A549 (cell line): ENCODE data around the gene ANKRD9. TPM values are rescaled to one million over a fixed set of nuclear protein-coding genes. Genes with fewer than 3 reads are reported as not detected.

Experiments used
- ATAC-seq, 2 experiments: fragments of 200-7000 bp in 1 of 2; fragments of >200 bp in 1 of 2; cut with Nextera tagmentation in 1 of 2; cut with Tn5 transposase in 1 of 2; 3 replicates each; pipeline versions ENCODE4 v1.8.0 to v1.9.1; 2018 to 2020; ENCODE audit warnings: mild to moderate bottlenecking in 1 of 2, moderate library complexity in 1 of 2
- CTCF ChIA-PET: fragments of 300-600 bp; sonication (Branson Sonifier 250); formaldehyde crosslinking; extraction: SDS; loops from one replicate; lab custom pipeline; 2021; ENCODE audit warnings: antibody characterized with exemption, inconsistent platforms; lab: Yijun Ruan, JAX
- POLR2A ChIA-PET: fragments of 350-600 bp; formaldehyde crosslinking; extraction: SDS; loops from one replicate; lab custom pipeline; 2021; ENCODE audit warnings: antibody characterized with exemption, inconsistent platforms; lab: Yijun Ruan, JAX
- DNase-seq, 2 experiments: peaks; one replicate each; pipeline versions ENCODE4 v3.0.0 to v3.0.0-alpha.2; 2011 to 2016; ENCODE audit warnings: low read depth in 1 of 2, low spot score in 1 of 2
- FAIRE-seq: peaks from 2 replicates; lab custom pipeline; 2011; peaks lifted over from hg19 to GRCh38; lab: Jason Lieb, UNC
- H3K27ac ChIP-seq, 2 experiments: fragments of >200 bp; sonication (Bioruptor Twin); formaldehyde crosslinking; 3 replicates each; pipeline ENCODE4 v1.5.1; 2016 to 2017
- H3K4me1 ChIP-seq: fragments of >200 bp; sonication (Bioruptor Twin); formaldehyde crosslinking; 3 replicates; pipeline ENCODE4 v1.6.1; 2016
- H3K4me2 ChIP-seq: fragments of >200 bp; sonication (Bioruptor Twin); formaldehyde crosslinking; 3 replicates; pipeline ENCODE4 v1.6.1; 2016
- H3K4me3 ChIP-seq: fragments of >200 bp; sonication (Bioruptor Twin); formaldehyde crosslinking; 3 replicates; pipeline ENCODE4 v1.5.1; 2016
- H3K9me3 ChIP-seq: fragments of >200 bp; sonication (Bioruptor Twin); formaldehyde crosslinking; 3 replicates; pipeline ENCODE4 v1.6.1; 2016
- BHLHE40 ChIP-seq: IDR thresholded peaks from 2 replicates; pipeline ENCODE4 v1.6.1; 2012; ENCODE audit warnings: low read depth, low read length, inconsistent platforms
- CBX8 ChIP-seq: fragments of 200-600 bp; sonication (generic); IDR thresholded peaks from 2 replicates; pipeline ENCODE4 v1.6.1; 2016
- CEBPB ChIP-seq, 2 experiments: fragments of >200 bp in 1 of 2; sonication (Bioruptor Twin) in 1 of 2; formaldehyde crosslinking in 1 of 2; IDR thresholded peaks; 2 replicates each; pipeline ENCODE4 v1.6.1; 2012 to 2016
- CHD2 ChIP-seq: fragments of 150-350 bp; IDR thresholded peaks from 2 replicates; pipeline ENCODE4 v1.6.1; 2014; ENCODE audit warnings: low read length; ENCODE audit not compliant: partially characterized antibody
- CTCF ChIP-seq: fragments of >200 bp; sonication (Bioruptor Twin); formaldehyde crosslinking; IDR thresholded peaks from 3 replicates; pipeline ENCODE4 v1.5.1; 2016
- EHF ChIP-seq: fragments of 250-450 bp; sonication (Bioruptor Pico); IDR thresholded peaks from 2 replicates; pipeline ENCODE4 v1.5.0; 2020; ENCODE audit warnings: mild to moderate bottlenecking
- EHMT2 ChIP-seq: fragments of 200-600 bp; sonication (generic); IDR thresholded peaks from 2 replicates; pipeline ENCODE4 v1.6.1; 2016; ENCODE audit warnings: antibody characterized with exemption, low read depth, mild to moderate bottlenecking, moderate library complexity
- FOSB ChIP-seq: fragments of 250-450 bp; sonication (Bioruptor Pico); IDR thresholded peaks from 2 replicates; pipeline ENCODE4 v1.5.0; 2020; ENCODE audit warnings: mild to moderate bottlenecking, moderate library complexity
- HDAC2 ChIP-seq: fragments of 200-600 bp; sonication (generic); IDR thresholded peaks from 2 replicates; pipeline ENCODE4 v1.6.1; 2016
- HES2 ChIP-seq: fragments of >200 bp; sonication (Bioruptor Twin); formaldehyde crosslinking; IDR thresholded peaks from 2 replicates; pipeline ENCODE4 v1.6.1; 2016
- HOXB13 ChIP-seq: fragments of 250-450 bp; sonication (Bioruptor Pico); IDR thresholded peaks from 2 replicates; pipeline ENCODE4 v1.5.0; 2020; ENCODE audit warnings: low read depth, mild to moderate bottlenecking, moderate library complexity
- KDM5A ChIP-seq: fragments of 200-600 bp; sonication (generic); IDR thresholded peaks from 2 replicates; pipeline ENCODE4 v1.6.1; 2016; ENCODE audit warnings: antibody characterized with exemption, mild to moderate bottlenecking
- MAFK ChIP-seq: fragments of 450-650 bp; IDR thresholded peaks from 2 replicates; pipeline ENCODE4 v1.6.1; 2014; ENCODE audit not compliant: partially characterized antibody
- NFE2L2 ChIP-seq: fragments of 150-350 bp; conservative IDR thresholded peaks from 2 replicates; pipeline ENCODE4 v1.6.1; 2014; ENCODE audit warnings: low read length
- NPAS2 ChIP-seq: fragments of 250-450 bp; sonication (Bioruptor Pico); IDR thresholded peaks from 2 replicates; pipeline ENCODE4 v1.8.0; 2022; ENCODE audit warnings: mild to moderate bottlenecking, moderate library complexity, borderline replicate concordance
- NR3C1 ChIP-seq: fragments of >200 bp; sonication (Bioruptor Twin); formaldehyde crosslinking; IDR thresholded peaks from 3 replicates; pipeline ENCODE4 v1.6.1; 2017
- PHF8 ChIP-seq: fragments of 200-600 bp; sonication (generic); IDR thresholded peaks from 2 replicates; pipeline ENCODE4 v1.6.1; 2016; ENCODE audit warnings: low read depth, mild to moderate bottlenecking, antibody characterized with exemption, moderate library complexity, borderline replicate concordance
- POLR2A ChIP-seq: IDR thresholded peaks from 2 replicates; pipeline ENCODE4 v1.6.1; 2012; ENCODE audit warnings: mild to moderate bottlenecking, low read length
- POLR2AphosphoS2 ChIP-seq: conservative IDR thresholded peaks from 2 replicates; pipeline ENCODE4 v1.6.1; 2012; ENCODE audit warnings: low read length, improper control_type of control experiment, inconsistent platforms
- RAD21 ChIP-seq, 2 experiments: fragments of >200 bp in 1 of 2; sonication (Bioruptor Twin) in 1 of 2; formaldehyde crosslinking in 1 of 2; IDR thresholded peaks in 1 of 2; conservative IDR thresholded peaks in 1 of 2; 2 replicates in 1 of 2; 3 replicates in 1 of 2; pipeline ENCODE4 v1.6.1; 2012 to 2018; ENCODE audit warnings: inconsistent platforms in 1 of 2
- RNF2 ChIP-seq: fragments of 200-600 bp; sonication (generic); IDR thresholded peaks from 2 replicates; pipeline ENCODE4 v1.6.1; 2016; ENCODE audit warnings: low read depth, mild to moderate bottlenecking, antibody characterized with exemption, moderate library complexity, borderline replicate concordance
- SMC3 ChIP-seq: fragments of >200 bp; sonication (Bioruptor Twin); formaldehyde crosslinking; IDR thresholded peaks from 3 replicates; pipeline ENCODE4 v1.6.1; 2018; ENCODE audit warnings: inconsistent platforms
- TP53 ChIP-seq: fragments of 250-450 bp; sonication (Bioruptor Pico); IDR thresholded peaks from 2 replicates; pipeline ENCODE4 v1.5.0; 2021; ENCODE audit warnings: mild to moderate bottlenecking, moderate library complexity
- ZFP36 ChIP-seq: fragments of 450-650 bp; IDR thresholded peaks from 2 replicates; pipeline ENCODE4 v1.6.1; 2014; ENCODE audit warnings: borderline replicate concordance; ENCODE audit not compliant: partially characterized antibody
- ZNF302 ChIP-seq: fragments of 250-450 bp; sonication (Bioruptor Pico); IDR thresholded peaks from 2 replicates; pipeline ENCODE4 v1.9.0; 2021; ENCODE audit warnings: inconsistent platforms, mild to moderate bottlenecking, moderate library complexity
- WGBS: methylation state at CpG from one replicate; pipeline ENCODE4 v1.1.6; 2017; ENCODE audit errors: missing lambda C conversion rate; 5-methylcytosine and 5-hydroxymethylcytosine counted together
- polyA plus RNA-seq, 4 experiments: library from polyadenylated mRNA; depleted of rRNA in 3 of 4; stranded (reverse); fragments of >200 nt; fragmentation: RNase III in 1 of 4; extraction: RNeasy Plus Mini Kit Qiagen cat#74134 plus additional on column Dnase treatment in 1 of 4; gene quantifications; 2 replicates in 3 of 4; 3 replicates in 1 of 4; pipeline ENCODE4 v1.2.3, GENCODE V29; 2011 to 2017

Gene ANKRD9
- polyA plus RNA-seq, 2 of the 4 experiments (the other 2 are of a cell fraction): 6.3 to 11.8 TPM

- TF ChIP-seq POLR2A: no peak
- TF ChIP-seq EHMT2: no peak
- no peak for TF ChIP-seq CBX8
- TF ChIP-seq CTCF: no peak
- no peak for TF ChIP-seq TP53 (CRISPR knock-in tag)
- no peak for TF ChIP-seq ZNF302 (CRISPR knock-in tag)
- no peak for TF ChIP-seq KDM5A
- no peak for TF ChIP-seq HDAC2
Observed at GRCh38 chr14:102532204-102532658, 22.7 kb upstream of the ANKRD9 start (continued).

- WGBS: 78% methylated on average over 13 of the region's 13 CpGs
- H3K4me1 ChIP-seq: peaks cover 40% of the 10 kb centered on the region
- no peak for TF ChIP-seq POLR2AphosphoS2
- TF ChIP-seq NPAS2 (CRISPR knock-in tag): no peak
- POLR2A ChIA-PET: no interaction called here
- CTCF ChIA-PET: interaction anchor here (1.3 kb wide), 1 partner anchor 60 kb away, joined by 4 read pairs; no protein-coding TSS in a partner anchor
- no peak for FAIRE-seq
- no peaks in the 10 kb centered on the region for H3K9me3 ChIP-seq
- DNase-seq: no peak
- no peak overlapping the region for H3K4me2 ChIP-seq
- peak overlapping the region; percentile 58 to 72; a peak in 4 of 6 replicates for H3K27ac ChIP-seq
- ATAC-seq: no peak
- no peak overlapping the region for H3K4me3 ChIP-seq
Observed at GRCh38 chr14:102530828-102531478, 21.4 kb upstream of the ANKRD9 start.

GRCh38 chr14:102528431-102529170 lies 19.0 kb upstream of the ANKRD9 start:
- CTCF ChIA-PET: interaction anchor here (0.6 to 2.6 kb wide), 5 partner anchors 10 to 681 kb away, joined by 3 to 9 read pairs (median 5); no protein-coding TSS in a partner anchor
- H3K27ac ChIP-seq: peak overlapping the region; percentile 85 to 88
- H3K9me3 ChIP-seq: no peaks in the 10 kb centered on the region
- H3K4me3 ChIP-seq: no peak overlapping the region
- 77% methylated on average over 11 of the region's 11 CpGs for WGBS
- no peak for DNase-seq
- peak overlapping the region; percentile 57; the same call in 2 of the 3 replicates for H3K4me2 ChIP-seq
- no peak for FAIRE-seq
- peaks cover 47% of the 10 kb centered on the region for H3K4me1 ChIP-seq
- no peak for ATAC-seq
- TF ChIP-seq CEBPB (IDR thresholded peaks at IDR 0.05) (no peak), BHLHE40 (no peak), CHD2 (no peak), RNF2 (no peak), NR3C1 (no peak), ZFP36 (no peak), NFE2L2 (no peak), MAFK (no peak), FOSB (no peak), RAD21 (conservative IDR thresholded peaks at IDR 0.05 in 1 of 2, IDR thresholded peaks at IDR 0.05 in 1 of 2) (no peak), HES2 (no peak), CTCF (no peak), PHF8 (no peak), NPAS2 (CRISPR knock-in tag) (no peak), EHF (CRISPR knock-in tag) (no peak), HOXB13 (CRISPR knock-in tag) (no peak), SMC3 (no peak)
- POLR2A ChIA-PET: interaction anchor here (0.6 to 1.8 kb wide), 2 partner anchors 10 to 63 kb away, joined by 3 to 6 read pairs; no protein-coding TSS in a partner anchor
